HG03575 (cell line): ENCODE measurements around the gene ADAMTS1.
"Not testable (repeated sequence)": the region's sequence is repeated elsewhere in the genome, so short reads cannot be mapped to it uniquely, and the experiment has no call there.

Experiments used
- ATAC-seq: cut with Tn5 transposase; IDR thresholded peaks from one replicate; pipeline ENCODE4 v1.9.1; 2021; ENCODE audit not compliant: unreplicated experiment, insufficient number of reproducible peaks, low FRiP score; ENCODE audit errors: extremely low read depth

Gene ADAMTS1

DNA sequence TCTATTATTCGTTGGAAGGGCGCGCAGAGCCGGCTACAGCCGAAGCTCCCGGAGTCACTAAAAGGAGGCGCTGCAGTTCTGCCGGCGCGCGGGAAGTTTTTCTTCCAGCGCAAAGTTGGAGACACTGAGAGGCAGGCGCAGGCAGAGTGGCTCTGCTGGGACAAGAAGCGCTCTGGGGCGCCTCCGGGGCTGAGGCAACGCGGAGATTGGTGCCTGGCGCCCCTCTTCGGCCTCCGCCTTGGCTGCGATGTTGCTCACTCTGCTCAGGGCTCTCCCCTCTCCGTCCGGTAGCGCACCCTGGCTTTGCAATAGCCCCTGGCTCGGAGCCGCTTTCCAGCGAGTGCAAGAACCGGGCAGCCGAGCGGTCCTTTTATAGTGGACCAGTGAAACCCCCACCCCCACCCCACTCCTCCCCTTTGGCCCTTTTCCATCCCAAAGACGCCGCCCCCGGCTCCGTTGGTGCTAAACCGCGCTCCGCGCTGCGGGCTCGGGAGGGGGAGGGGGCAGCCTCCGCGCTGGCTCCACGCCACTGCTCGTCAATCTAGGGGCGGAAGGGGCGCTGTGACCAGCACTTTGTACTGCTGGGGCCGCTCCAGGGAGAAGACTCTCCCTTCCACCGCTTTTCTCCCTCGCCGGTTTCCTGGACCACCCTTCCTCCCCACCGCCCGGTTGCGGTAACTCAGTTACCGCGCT, at the start of gene ADAMTS1:
TSS of gene ADAMTS1 (minus strand) at position 344 of the 693 bp plus-strand sequence. CDS start 455 bp downstream, outside the sequence.
- no peak for ATAC-seq

DNA sequence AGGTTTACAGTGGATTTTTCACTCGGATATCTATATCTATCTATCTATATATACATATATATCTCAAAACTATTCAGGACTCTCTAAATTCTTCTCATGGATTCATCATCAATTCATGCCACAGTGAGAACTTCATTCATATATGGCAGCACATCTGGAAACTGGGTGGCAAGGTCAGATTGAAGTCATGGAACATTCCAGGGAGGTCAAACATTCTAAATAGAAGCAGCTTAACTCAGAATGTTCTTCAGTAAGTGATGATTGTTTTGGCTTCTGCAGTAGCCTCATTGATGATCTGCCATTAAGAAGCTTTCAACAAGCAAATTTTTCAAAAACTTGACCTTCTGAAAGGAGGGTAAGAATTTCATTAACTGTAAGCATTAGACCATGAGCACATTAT, 46.9 kb upstream of the ADAMTS1 start:
- ATAC-seq, result no peak

DNA sequence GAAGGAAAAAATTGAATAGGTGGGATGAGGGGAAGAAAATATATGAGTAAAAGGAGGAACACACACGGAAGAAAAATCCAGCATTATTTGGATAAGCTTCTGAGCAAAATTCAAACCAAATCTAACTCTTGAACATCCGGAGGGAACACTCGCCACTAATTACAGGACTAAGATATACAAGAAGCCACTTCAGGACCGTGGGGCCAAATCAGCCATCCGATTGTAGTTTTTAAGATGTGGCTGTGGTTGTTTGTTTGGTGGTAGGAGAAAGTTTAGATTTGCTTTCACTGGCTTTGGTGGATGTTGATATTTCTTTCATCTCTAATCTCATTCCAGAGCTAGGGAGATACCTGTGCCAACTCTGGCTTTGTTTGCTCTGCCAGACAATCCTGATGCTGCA, 43.7 kb upstream of the ADAMTS1 start:
- no peak for ATAC-seq

DNA sequence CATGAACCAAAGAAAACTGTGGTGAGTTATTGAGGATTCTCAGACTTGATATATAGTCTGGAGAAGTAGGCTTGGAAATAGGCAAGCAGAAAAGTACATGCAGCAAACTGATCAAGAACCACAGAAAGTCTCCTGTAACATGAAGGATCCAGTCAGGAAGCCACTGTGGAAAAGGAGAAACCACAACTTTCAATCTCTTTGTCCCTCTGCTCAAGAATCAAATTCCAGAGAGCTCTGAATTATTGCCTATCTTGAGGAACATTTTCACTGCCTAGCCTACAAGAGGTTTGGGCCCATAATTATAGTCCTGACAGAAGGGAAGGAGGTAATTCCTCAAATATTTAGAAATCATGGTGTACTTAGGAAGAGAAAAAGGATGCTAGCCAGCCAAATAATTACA, 43.0 kb upstream of the ADAMTS1 start:
- ATAC-seq, result no peak

DNA sequence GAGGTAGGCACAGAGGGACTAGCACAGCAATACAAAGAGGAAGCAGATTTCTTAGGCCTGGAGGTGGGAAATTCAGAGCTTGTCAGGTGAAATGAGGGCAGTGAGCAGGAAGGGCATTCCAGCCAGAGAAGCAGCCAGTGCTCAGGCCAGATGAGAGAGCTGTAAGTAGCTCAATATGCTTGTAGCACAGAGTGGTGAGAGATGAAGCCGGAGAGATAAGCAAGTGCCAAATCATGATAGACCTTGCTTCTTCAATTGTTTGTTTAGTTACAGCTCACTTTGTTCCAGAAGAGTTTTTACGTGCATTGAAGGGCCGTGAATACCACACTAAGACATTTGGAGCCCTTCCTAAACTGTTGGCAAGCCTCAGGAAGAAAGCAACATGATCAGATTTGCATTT, 42.0 kb upstream of the ADAMTS1 start:
- no peak for ATAC-seq

DNA sequence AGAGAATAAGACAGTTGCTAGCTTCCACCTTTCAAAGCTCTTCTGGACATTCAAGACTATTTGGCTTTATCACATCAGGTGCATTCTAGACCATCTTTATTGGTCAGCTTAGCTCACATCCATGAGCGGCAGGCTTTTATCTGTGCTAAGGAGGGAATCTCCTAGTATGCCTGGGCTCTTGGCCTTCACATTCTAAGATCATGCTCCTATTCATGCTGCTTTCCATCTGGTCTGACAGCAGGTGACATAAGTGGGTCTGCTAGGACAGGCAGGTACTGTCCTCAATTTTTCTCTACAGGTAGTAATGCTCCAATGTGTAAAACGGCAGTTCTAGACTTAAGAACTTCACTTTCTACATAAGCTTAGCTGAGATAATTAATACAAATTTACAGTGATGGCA, 39.2 kb upstream of the ADAMTS1 start:
- ATAC-seq, result no peak

DNA sequence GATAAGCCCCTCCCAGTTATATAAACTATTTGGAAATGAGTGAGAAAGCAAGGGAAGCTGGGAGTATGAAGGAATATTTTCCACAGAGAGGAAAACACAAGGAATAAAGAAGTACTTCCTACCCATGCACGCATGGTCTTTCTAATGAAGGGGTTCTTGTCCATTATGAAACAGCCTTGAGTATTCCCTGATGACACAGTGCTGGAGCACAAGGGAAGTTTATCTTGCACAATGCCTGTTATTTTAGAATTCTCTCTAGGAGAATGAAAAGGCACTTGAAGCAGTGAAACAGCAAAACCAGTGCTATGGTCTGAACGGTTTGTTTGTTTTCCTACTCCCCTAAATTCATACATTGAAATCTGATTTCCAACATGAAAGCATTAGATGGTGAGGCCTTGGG, 38.6 kb upstream of the ADAMTS1 start:
- no peak for ATAC-seq

DNA sequence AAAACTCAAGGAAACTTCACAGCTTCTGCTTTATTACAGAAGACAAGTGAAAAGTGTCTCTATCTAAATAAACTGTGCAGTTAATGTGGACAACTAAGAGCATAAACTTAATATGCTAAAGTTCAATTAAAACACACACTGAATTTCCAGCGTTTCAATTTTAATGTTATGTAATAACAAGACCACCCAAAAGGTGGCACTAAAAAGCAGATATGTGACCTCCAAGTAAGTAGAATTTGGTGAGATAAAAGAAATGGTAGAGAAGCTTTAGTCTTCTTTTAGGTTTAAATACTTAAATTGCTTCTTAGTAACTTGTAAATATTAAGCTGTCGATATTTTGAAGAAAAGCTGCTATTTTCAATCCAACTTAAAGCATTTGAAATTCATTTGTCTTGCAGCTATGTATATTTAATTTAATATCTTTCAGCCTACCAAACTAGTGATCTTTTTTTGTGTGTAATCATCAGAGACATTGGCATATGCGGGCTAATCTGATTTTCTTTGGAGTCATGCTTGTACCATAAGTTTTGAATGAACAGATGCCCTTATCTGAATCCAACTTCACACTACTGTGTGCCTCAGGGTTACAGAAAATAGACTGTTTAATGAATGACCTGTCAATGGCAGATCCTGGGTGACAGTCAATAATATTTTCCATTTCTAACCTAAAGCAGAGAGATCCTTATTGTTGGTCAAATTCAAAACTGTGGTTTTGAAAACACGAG, 36.5 kb upstream of the ADAMTS1 start:
- ATAC-seq, result no peak

DNA sequence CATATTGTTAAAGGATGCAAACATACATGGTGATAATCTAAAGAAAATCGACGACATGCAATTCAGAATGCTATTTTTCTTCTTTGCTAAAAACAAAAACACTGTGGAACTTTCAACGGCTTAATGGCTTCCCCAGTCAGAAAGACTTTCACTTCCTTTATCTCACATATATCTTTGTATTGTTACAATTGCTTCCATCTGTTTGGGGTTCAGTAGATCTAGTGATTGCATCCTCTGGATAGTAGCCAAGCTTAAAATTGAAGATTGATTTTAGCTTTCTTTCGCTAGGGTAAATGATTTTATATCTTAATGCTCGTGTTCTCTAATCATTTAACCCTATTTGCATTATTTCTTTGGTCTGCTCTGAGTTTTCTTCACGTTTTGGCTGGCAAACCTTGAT, 31.8 kb upstream of the ADAMTS1 start:
- ATAC-seq, result no peak

DNA sequence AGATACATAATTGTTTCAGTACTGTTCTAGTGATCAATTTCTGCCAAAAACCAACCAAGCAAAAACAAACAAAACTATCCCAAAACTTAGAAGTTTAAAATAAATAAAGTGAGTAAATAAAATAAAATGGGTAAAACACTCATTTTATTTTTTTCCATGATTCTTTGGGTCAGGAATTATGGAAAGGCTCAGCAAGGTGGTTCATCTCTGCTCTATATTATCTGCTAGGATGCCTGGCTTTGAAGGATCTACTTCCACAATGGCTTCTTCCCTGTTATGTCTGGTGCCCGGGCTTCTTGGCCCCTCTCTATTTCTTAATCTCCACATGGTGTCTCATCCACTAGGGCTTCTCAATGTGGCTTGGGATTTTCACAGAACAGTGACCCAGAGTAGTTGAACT, 29.1 kb upstream of the ADAMTS1 start:
- ATAC-seq, result no peak

DNA sequence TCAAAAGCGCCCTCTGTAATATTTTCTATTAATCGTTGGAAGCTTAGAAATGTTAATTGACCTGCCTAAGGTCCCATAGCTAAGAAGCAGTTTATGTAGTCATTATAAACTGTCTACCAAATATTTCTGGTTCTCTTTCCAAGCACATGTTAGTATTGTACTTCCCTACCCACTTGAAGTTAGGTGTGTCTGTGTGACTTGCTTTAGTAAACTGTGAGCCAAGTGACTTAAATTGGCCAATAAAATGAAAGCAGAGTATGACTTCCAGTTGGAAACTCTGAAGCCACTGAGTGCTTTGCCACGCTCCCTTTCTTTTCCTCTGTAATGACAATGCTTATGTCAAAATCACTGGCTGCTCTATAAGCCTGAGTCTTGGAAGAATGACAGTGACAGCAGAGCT, 20.6 kb upstream of the ADAMTS1 start:
- no peak for ATAC-seq

DNA sequence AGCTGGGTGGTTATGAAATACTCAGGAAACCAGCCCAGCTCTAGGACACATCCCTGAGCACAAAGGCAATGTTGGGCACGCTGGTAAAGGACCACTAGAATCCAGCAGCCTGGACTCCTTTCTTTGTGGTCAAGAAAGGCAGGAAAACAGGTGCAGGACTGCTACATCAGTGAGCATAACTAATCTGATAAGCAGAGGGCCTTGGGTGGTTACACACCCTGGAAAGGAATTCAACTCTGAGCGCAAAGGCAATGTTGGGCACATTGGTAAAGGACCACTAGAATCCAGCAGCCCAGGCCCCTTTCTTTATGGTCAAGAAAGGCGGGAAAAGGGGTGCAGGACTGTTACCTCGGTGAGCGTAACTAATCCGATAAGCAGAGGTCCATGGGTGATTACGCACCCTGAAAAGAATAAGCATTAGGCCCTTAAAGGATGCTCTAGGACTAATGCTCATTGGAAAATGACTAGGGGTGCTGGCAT, 11.7 kb upstream of the ADAMTS1 start:
- ATAC-seq, result not testable (repeated sequence)

DNA sequence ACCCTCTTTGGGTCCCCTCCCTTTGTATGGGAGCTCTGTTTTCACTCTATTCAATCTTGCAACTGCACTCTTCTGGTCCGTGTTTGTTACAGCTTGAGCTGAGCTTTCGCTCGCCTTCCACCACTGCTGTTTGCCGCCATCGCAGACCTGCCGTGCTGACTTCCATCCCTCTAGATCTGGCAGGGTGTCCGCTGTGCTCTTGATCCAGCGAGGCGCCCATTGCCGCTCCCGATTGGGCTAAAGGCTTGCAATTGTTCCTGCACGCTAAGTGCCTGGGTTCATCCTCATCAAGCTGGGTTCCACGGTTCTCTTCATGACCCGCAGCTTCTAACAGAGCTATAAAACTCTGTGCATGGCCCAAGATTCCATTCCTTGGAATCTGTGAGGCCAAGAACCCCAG, 9.5 kb upstream of the ADAMTS1 start:
- ATAC-seq, result not testable (repeated sequence)

DNA sequence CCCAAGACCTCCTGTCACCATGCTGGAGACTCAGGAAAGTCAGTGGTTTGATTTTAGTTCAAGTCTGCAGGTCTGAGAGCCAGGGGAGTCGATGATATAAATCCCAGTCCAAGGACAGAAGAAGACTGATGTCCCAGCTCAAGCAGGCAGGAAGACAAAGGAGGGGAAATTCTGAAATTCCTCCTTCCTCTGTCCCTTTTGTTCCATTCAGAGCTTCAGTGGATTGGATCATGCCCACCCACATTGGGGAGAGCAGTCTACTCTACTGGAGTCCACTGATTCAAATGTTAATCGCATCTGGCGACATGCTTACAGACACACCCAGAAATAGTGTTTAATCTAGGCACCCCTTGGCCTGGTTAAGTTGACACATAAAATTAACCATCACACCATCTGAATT, 7.2 kb upstream of the ADAMTS1 start:
- ATAC-seq, result no peak

DNA sequence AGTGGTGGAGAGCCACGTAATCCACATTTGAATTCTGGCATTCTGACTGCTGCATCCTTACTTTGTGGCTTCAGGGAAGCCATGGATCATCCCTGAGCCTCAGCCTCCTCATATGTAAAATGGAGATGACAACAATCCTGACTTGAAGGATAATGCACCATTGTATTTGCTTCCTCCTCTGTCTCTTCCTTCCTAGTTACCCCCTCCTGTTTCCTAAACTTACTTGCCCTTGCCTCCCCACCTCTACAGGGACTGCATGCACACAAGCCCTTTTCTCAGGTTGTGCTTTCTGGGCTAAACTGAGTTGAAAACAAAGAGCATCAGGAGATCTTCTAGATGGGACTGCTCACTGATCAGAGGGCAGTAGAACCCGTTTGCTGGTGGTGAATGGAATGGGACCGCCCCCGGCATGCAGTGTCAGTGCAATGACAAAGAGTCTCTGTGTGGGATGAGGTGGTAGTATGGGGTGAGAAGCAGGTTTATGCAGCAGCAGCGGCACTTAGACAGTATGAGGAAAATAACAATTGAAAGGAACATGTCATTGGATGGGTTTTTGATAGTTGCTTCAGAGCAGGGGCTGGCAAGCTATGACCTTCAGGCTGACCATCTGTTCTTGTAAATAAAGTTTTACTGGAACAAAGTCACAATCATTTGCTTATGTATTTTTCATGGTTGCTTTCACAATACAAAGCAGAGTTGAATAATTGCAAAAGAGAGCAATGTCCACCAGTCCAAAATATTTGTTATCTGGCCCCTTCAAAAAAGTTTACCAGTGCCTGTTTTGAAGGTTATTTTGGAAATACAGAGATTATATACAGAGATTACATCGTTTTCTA, 6.1 kb upstream of the ADAMTS1 start:
- no peak for ATAC-seq

DNA sequence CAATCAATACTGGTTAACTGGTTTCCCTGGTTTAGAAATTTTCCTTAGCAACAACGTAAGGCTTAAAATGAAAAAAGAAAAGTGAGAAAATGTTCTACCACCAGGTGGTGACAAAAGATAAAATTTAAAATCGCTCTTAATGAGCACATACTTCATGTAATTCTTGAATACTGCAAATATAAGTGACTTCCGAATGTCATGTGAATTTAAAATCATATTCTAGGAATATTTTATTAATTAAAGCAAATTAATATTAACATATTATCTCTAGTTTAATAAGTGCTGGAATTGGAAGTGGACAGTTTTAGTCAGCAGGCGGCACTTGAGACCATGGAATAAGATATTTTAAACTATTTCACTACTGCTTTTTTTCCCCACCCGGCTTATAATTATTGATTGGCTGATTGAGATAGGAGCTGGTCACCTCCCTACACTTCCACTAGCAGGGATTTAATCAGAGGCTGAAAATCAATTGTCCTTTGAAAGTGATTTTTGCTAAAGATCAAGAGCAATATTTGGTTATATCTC, 5.0 kb upstream of the ADAMTS1 start:
- ATAC-seq, result no peak

DNA sequence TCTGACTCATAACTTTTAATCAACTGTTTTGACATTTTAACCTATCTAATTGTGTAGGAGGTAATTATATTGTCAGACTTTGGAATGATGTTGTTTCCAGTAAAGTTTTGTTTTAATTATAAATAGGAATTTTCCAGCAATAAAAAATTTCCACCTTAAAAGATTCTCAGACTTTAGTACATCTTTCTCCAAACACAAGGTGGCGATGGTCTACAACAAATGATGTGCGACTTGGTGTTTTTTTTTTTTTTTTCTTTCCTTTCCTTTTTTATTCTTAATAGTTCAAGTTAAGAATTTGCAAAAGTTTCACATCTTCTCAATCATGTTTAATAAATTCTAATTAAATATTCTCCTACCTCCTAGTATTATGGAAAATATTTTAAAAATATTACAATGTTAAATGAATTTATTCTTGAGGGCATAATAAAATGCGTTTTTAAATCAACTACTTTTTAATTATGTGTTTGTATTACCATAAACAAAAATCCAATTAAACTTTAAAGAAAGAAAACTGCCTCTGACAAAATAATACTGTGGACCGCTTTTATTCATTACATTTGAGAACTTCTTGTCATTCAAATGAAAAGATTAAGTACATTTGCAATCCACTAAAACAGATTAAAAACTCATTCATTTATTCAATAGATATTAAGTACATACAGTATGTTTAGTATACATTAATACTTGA, 4.4 kb upstream of the ADAMTS1 start:
- ATAC-seq, result no peak

DNA sequence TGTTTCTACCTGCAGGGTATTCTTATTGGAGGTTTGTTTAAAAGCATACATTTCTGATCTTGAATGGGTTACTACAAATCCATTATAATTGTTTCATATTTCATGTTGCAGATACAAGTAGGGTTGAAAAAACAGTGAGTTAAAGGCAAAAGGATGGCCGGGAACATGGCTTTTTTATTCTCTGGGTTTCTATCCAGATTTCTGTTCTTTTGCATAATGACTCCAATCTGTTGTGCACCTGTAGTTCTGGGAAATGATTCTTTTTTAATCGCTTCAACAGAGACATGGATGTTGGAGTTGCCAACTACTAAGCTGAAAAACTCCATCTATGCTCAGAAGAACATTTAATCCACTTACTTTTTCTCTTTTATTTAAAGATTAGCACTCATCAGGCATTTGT, 2.7 kb upstream of the ADAMTS1 start:
- ATAC-seq, result no peak

DNA sequence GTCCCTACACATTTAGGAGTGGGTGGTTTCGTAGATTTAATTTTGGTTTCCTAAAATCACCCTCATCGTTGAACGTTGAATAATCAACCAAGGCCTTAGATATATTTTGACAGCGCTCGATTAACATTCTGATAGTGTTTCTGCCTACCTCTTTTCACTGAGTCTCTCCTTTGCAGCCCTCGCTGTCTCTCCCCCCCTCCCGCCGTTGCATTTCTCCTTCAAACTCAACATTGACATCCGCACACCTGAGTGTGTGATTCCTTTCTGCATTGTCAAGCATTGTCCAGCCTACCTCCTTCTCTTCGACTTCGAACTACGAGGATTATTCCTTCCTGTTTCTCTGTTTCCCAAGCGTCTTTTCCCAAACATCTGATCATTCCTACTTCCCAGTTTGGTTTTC, 1.8 kb upstream of the ADAMTS1 start:
- no peak for ATAC-seq
